ENCODE data around the gene CLSTN2. TPM values are rescaled to one million over a fixed set of nuclear protein-coding genes. Genes with fewer than 3 reads are reported as not detected.
A peak's percentile ranks its signal among the peaks of the same experiment; 100 is the strongest.

Gene CLSTN2
- total and polyA plus RNA-seq, 2 of the 8 experiments (the other 6 are each of a cell fraction or from before 2014, with no cell fraction given), result 0.39 to 0.52 TPM

- peak in 1 of 2 experiments; percentile 17 for DNase-seq (ENCODE audit: low read depth in 1 of 2, low spot score in 2 of 2)
Measured at GRCh38 chr3:140164922-140165590, 230.1 kb downstream of the CLSTN2 start.

More at GRCh38 chr3:140164922-140165590, 230.1 kb downstream of the CLSTN2 start:
- Histone ChIP-seq H3K27me3 (replicated peaks in 1 of 4; ENCODE audit: control insufficient read depth in 3 of 4, extremely low read depth in 1 of 4, insufficient read depth in 3 of 4, low read length in 3 of 4) (no peaks in the 10 kb centered on the region; a peak in 1 of 7 replicates), H3K79me2 (ENCODE audit: control insufficient read depth in 1 of 2, insufficient read depth in 2 of 2, low read length in 2 of 2) (no peaks in the 10 kb centered on the region), H3K23ac (ENCODE audit: insufficient read length) (no peak overlapping the region), H4K5ac (ENCODE audit: insufficient read length, low read depth, low read length) (no peak overlapping the region), H3K4me2 (ENCODE audit: insufficient read depth in 1 of 2, low read depth in 2 of 2, low read length in 2 of 2) (no peak overlapping the region), H2AK5ac (ENCODE audit: low read depth, low read length) (no peak overlapping the region), H3K9ac (replicated peaks in 1 of 4; ENCODE audit: extremely low read depth in 1 of 4, low read depth in 3 of 4, low read length in 3 of 4) (no peak overlapping the region), H3K4me3 (ENCODE audit: extremely low read depth in 1 of 4, insufficient read depth in 2 of 4, low read depth in 3 of 4, low read length in 4 of 4) (no peak overlapping the region), H3K4me1 (replicated peaks in 1 of 4; ENCODE audit: control insufficient read depth in 3 of 4, insufficient read depth in 4 of 4, low read length in 3 of 4) (no peaks in the 10 kb centered on the region), H3K18ac (ENCODE audit: extremely low read depth, low read length) (no peak overlapping the region), H3K9me3 (ENCODE audit: insufficient read depth in 2 of 2, low read depth in 1 of 2, low read length in 1 of 2) (no peaks in the 10 kb centered on the region), H2BK20ac (ENCODE audit: low read length) (0 out of 2 replicates have a peak overlapping the region, but pooled peaks have one; percentile 26), H4K8ac (ENCODE audit: extremely low read depth, insufficient read depth, low read length) (no peak overlapping the region), H3K4ac (replicated peaks; ENCODE audit: insufficient read length, low read depth, low read length) (no peak overlapping the region), H2BK12ac (ENCODE audit: low read depth, low read length) (no peak overlapping the region), H2AFZ (ENCODE audit: low read length) (no peak overlapping the region), H3K23me2 (ENCODE audit: low read depth, low read length) (peaks cover 1% of the 10 kb centered on the region; the same call in 1 of the 2 replicates), H2BK5ac (ENCODE audit: low read depth, low read length) (0 out of 2 replicates have a peak overlapping the region, but pooled peaks have one; percentile 3), H3K36me3 (ENCODE audit: control insufficient read depth in 2 of 4, insufficient read depth in 4 of 4, low read length in 3 of 4) (no peaks in the 10 kb centered on the region), H2BK120ac (replicated peaks; ENCODE audit: low read depth, low read length) (no peak overlapping the region), H3K79me1 (ENCODE audit: low read depth, low read length) (no peaks in the 10 kb centered on the region), H3K56ac (replicated peaks; ENCODE audit: insufficient read length, low read depth, low read length) (no peak overlapping the region), H2BK15ac (ENCODE audit: low read length) (peak overlapping the region; percentile 35; the same call in 1 of the 2 replicates), H3K27ac (ENCODE audit: low read depth, low read length) (no peak overlapping the region), H4K91ac (replicated peaks; ENCODE audit: insufficient read length, low read length) (no peak overlapping the region), H3K14ac (ENCODE audit: insufficient read length) (no peak overlapping the region), H4K20me1 (replicated peaks in 1 of 2; ENCODE audit: control insufficient read depth in 1 of 2, insufficient read depth in 2 of 2, low read length in 2 of 2) (no peaks in the 10 kb centered on the region)
- WGBS, 2 experiments (ENCODE audit: extremely low coverage in 1 of 2, insufficient coverage in 1 of 2, insufficient read length in 1 of 2, insufficient replicate concordance in 2 of 2, low coverage in 1 of 2, low lambda C conversion rate in 2 of 2, missing lambda C conversion rate in 1 of 2), result 89% methylated on average over 7 of the region's 7 CpGs; no CpG with 5 or more reads in 1 of the 2 experiments
- TF ChIP-seq ATF3 (IDR thresholded peaks at IDR 0.05; ENCODE audit: insufficient read depth, low read depth, low read length) (no peak), GTF2F1 (IDR thresholded peaks at IDR 0.05; ENCODE audit: borderline replicate concordance, low read depth, low read length) (no peak), KDM5A (IDR thresholded peaks at IDR 0.05; ENCODE audit: low read length) (no peak), HDAC2 (IDR thresholded peaks at IDR 0.05; ENCODE audit: borderline replicate concordance in 1 of 2, low read depth in 2 of 2, low read length in 2 of 2) (no peak), CHD1 (IDR thresholded peaks at IDR 0.05; ENCODE audit: low read depth, low read length) (no peak), RAD21 (IDR thresholded peaks at IDR 0.05 in 1 of 2, conservative IDR thresholded peaks at IDR 0.05 in 1 of 2; ENCODE audit: low read depth in 2 of 2, low read length in 2 of 2) (no peak)
- ChIA-PET CTCF (ENCODE audit: partially characterized antibody) (no interaction called here), POLR2A (ENCODE audit: partially characterized antibody) (no interaction called here)
- no peak for FAIRE-seq

Data from H1 (cell line).